Limb (tissue), 2 donors: Measurements from ENCODE around the gene SLC7A6OS.

Source experiments
- DNase-seq, 2 donors: peaks; one replicate each; pipeline ENCODE4 v3.0.0-alpha.2; 2016; ENCODE audit errors: extremely low spot score in 2 of 2

Gene SLC7A6OS

DNA sequence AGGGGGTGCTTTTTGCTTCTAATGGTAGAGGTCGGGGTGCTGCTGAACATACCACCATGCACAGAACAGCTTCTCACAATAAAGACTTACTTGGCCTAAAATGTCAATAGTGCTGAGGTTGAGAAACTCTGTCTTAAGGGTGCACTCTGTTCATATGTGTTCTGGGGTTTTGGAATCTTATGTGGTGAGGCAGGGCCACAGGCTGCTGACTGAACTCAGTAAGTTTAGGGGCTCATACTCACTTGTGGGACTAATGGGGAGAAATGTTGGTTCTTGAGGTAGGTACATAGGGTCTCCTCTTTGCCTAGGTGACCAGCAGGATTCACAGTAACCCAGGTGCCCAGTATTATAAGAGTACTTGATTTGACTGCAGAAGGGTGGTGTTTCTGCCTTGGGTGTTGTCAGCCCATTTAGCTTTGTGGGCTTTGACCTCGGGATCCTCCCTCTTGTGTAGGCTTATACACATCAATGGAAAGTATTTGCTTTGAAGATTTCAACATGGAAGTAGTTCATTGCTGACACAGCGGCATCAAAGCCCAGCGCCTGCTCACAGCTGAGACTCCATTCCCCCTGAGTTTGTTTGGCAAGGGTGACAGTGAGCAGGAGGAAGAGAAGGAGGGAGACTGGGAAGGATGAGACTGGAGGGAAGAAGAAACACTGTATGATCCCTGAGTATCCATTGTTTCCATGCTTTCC, 29.2 kb downstream of the SLC7A6OS start:
- DNase-seq: no peak

DNA sequence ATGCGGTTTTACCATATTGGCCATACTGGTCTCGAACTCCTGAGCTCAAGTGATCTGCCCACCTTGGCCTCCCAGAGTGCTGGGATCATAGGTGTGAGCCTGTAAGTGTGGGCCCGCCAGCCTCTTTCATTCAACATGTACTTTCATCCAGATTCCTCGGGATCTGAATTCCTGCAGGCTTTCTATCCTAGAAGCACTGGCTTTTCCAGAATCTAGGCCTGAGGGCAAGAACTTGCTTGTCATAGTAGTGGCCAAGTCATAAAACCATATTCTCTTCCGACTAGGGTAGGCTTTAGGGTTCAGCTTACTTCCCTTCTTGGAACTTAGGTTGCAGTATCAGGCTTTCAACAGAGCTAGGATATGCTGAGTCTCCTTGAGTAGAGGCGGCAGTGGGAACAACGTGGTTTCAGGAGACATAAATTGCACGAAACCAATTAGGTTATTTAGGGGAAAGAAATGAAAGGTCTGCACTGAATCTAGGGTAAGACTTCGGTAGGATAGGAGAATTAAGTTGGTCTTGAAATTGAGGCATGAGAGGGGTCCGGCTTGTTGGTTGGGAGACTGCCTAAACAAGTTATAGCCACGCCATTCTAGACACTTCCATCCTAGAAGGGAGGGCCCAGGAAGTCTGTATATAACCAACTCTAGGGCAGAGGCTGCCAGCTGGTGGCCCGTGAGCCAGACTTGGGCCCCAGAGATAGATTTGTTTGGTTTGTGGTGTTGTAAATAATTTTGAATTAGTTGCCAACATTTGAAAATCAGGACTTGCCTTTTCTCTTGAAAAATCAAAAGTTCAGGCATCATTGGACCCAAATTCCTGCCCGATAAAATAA, 30.8 kb downstream of the SLC7A6OS start:
- no peak for DNase-seq

DNA sequence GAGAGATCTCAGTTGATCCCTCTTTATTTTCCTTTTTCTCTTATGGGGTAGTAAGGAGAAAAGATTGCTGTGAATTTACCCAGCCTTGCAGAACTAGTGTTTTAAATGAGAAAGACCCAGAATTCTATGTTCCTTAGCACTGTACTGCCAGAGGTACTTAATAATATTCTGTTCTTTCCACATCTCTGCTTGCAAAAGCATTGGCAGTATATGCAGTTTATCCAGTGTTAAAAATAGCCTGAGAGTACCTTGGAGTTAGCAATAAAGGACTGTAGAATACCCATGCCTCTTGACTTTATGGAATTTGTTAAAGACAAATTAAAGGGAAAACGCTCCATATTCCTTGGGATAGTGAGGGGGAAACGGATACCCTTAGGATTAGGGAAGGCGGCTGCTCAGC, 34.5 kb downstream of the SLC7A6OS start:
- DNase-seq: no peak

DNA sequence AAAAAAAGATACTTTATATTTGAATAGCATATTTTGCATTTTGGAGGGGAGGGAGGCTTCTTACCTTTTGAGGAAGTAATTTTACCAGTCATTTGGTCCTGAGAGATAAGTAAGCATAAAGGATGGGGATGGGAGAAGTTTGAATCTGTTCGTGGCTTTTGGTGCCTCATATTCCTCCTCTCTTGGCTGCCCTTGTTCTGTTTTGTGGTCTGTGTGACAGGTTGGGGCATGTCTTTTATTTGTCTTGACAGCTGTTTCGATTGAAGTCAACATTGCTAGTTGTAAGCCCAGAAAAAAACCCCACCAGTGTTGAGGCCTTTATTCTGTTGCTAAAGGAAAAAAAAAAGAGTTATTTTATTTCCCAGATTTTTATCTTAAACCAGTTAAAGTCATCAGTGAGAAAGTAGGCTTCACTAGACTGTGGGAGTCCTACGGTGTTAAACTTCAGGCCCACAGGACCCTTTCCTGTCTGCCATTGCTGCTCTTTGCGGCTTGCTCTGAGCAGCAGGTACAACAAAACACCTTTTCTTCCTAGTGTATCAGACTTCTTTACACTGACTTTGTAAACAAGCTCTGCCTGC, 35.0 kb downstream of the SLC7A6OS start:
- no peak for DNase-seq

DNA sequence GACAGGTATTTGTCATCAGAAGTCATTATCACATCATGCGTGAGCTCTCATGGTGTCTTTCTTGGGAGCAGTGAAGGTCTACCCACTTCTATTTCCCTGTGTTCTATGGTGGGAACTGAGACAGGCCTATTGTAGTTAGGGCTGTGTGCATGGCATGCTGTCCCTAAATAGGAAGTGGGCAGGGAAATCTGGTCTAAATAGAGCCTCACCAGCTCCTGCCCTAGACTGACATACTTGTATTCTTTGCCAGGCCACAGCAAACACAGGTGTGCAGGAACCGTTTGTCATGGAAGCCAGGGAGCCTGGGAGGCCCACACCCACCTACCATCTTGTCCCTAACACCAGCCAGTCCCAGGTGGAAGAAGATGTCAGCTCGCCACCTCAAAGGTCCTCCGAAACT, 36.3 kb downstream of the SLC7A6OS start:
- DNase-seq: no peak

DNA sequence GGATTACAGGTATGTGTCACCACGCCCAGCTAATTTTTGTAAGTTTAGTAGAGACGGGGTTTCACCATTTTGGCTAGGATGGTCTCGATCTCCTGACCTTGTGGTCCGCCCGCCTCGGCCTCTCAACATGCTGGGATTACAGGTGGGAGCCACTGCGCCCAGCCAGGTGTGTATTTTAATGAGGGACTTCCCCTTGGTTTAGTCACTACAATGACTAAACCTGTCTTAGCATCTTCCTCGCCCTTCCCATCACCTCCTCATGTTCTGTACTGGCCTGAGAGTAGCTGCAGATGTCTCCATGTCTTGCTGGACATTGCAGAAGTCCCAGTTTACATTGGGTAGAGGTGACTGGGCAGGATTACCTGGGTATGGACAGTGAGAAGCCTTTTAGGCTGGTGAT, 36.9 kb downstream of the SLC7A6OS start:
- no peak for DNase-seq

DNA sequence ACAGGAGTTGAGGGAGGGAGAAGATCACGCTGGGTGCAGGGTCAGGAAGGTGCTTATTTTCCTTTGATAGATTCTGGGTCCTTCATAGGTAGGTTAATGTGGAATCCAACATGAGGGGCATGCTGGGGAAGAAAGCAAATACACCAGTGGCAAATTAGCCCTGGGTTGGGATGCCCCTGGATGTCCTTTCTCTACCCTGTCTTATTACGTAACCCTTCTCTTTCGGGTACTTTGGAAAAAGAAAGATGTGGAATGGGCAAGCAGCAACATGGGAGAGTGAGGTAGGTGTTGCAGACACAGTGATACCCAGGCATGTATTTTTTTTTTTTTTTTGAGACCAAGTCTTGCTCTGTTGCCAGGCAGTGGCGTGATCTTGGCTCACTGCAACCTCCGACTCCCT, 37.3 kb downstream of the SLC7A6OS start:
- DNase-seq: no peak

DNA sequence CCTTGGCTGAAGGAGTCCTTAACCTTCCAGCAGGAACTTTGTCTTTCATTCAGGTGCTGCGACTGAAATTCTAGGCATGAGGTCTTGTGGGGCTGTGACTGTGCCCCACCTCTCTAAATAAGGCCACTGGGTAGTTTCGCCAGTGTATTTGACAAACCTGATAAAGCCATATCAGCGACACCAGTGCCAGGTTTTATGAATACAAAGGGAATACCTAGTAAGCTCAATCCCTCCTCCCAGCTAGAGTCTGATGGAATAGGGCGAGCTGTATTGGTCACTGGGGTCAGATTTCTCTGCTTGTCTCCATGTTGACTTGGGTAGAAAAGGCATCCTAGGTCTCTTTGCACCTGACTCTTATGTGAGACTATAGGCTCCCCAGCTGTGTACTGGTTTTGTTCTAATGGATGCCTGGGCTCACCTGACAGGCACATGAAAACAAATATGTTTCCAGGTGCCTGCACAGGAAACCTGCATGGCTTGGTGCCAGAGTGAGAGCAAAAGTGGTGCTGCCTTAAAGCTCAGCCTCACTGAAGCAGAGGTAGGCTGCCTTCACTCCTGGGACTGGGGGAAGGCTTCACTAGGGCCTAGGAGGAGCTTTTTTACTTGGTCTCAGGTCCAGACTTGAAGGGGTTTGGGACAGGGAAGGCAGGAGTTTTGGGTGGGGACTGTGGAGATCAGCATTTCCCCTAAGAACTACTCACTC, 38.1 kb downstream of the SLC7A6OS start:
- DNase-seq: no peak

DNA sequence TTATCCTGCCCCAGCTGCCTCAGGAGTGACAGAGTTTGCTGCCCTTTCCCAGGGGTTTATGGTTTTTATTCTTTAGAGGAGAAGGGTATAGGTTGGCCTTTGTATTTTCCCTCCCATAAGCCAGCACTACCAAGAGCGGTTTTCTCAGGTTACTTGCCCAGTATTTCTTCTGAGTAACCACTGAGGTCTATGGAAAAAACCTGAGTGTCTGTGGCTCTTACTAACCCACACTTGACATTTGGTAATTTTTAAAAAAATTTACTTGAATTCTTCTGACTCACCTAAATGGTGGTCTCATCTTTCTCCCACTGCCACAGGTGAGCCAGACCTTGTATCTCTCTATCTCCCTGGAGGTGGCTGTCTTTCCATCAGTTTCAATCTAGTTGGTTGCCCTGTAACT, 40.4 kb downstream of the SLC7A6OS start:
- DNase-seq: no peak

DNA sequence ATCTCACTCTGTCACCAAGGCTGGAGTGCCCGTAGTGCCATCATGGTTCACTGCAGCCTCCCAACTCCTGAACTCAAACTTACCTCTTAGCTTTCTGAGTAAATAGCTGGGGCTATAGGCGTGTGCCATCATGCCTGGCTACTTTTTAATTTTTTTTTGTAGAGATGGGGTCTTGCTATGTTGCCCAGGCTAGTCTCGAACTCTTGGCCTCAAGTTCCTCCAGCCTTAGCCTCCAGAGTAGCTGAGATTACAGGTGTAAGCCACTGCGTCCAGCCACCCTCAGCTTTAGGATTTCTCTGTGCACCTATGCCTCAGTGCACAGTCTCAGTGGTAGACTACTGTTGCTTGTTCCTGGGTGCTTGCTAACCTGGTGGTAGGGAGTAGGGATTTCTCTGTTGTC, 41.0 kb downstream of the SLC7A6OS start:
- no peak for DNase-seq

DNA sequence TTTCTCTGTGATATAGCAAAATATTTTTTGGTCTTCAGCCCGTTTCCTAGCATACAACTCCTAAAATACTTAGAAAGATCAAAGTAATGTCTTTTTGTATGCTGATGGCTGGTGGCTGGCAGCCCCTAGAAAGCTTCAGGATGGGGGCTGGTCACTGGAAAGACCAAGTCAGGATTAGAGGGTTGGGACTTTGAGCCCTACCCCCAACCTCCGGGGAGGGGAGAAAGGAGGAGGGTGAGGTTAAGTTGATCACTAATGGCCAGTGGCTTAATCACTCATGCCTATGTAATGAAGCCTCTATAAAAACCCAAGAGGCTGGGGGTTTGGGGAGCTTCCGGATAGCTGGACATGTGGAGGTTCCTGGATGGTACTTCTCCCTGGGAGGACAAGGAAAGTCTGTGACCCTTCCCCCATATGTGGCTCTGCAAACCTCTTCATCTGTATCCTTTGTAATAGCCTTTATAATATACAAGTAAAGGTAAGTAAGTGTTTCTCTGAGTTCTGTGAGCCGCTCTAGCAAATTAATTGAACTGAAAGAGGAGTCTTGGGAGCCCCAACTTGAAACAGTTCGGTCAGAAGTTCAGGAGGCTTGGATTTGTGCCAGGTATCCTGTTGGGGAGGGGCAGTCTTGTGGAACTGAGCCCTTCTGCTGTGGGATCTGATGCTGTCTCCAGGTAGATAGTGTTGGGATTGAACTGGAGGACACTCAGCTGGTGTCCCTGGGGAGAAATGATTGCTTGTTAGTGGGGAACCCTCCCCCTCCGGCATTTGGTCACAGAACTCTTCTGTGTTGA, 42.9 kb downstream of the SLC7A6OS start:
- DNase-seq: peak in 1 of 2 donors; percentile 42

DNA sequence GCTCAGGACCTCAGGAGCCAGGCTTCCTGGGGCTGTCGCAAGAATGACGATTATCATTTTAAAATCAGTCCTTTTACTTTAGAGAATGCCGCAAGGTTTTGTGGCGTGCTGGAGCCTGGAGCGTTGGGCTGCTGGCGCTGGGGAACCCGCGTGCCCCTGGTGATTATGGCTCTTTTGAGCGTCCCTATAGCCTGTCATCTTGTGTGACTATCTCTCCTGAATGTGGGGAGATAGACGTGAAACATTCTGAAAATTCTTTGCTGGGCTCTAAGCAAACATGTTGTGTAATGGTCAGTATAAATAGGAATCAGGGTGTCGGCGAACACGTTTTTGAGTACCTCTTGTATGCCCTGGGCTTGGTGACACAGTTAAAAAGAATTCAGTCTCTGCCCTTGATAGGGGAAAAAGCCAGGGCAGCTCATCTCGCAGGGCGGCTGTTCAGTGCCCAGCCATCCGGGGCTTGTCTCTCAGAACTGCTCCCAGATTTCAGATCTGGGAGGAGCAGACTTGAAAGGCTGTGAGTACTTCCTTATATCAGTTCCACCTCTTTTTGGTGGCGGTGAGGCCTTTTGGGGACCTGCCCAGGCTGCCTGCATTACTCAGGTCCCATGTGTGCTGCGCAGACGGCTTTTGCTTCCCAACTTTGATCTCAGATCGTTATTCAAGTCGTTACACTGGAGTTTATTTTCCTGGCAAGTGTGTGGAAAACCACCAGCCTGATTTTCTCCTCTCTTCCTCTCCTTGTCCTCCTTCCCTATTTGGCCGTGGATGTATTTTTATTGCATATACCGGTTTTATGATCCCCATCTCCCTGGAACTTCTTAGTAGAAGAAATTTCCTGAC, 45.4 kb downstream of the SLC7A6OS start:
- DNase-seq: peak in 1 of 2 donors; percentile 45

DNA sequence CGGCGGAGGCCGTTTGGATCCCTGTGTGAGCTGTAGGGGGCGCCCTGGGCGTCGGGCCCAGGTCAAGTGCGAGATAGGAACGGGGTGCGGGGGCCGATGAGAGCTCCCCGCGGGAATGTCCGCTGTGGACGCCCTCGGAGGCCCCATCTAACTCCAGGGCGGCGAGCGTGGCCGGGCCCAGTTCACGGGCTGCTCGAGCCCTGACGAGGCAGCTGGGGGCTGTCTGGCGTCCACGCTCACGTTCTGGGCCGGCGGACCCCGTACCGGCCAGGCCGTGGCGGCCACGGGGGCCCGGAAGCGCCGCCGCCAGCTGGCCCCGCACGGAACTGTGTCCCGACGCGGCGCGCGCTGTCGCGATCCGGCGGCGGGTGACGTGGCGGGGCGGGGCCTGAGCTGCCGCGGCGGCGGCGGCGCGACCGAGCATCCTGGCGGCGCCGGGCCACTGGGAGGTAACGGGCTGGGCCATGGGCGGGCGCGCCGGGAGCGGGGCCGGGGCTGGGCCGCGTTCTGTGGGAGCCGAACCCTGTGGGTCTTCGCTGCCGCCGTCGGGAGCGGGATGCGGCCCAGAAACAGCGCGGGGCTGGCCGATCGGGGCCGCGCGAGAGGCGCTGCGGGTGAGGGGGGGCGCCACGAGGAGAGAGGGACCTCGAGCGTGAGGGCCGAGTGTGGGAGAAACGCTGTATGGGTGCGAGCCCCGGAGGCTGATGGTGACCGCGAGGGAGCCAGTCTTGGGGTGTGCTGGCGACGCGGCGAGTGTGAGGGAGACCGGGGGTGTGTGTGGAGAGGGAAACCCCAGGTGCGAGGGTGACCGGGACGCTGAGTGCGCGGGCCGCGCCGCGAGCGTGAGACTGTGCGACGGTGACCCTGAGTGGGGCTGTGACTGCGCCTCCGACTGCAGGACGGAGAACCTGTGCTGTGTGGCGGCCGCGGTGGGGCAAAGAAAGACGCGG, 46.3 kb downstream of the SLC7A6OS start, which contains the start of gene SLC7A6:
Gene SLC7A6 (plus strand): TSS at position 399 of the 950 bp plus-strand sequence. CDS start 10,201 bp downstream, outside the sequence.
- DNase-seq: peak; percentile 46 to 86

DNA sequence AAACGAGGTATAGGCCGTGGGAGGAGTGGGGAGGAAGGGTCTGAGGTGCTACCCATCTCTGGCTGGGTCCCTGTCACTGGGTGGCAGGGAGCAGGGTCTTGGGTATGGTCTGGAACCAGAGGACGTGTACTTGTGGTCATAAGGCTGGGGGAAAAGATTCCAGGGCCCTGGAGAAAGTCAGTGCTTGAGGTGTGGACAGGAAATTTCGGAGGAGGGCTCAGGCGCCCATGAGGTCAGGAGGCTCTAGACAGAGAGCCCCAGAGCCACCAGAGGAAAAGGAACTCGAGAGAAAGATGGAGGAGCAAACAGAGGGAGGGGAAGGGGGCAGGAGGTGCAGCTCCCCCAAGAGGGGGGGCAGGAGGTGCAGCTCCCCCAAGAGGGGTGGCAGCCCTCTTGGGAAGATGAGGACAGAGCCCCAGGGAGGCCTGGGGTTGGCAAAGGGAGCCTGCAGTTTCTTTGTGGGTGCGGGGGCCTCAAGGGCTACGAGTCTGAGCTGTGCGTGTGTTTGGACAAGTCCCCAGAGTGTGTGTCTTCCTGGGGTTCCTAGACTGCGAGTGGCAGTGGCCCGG, 47.1 kb downstream of the SLC7A6OS start:
- no peak for DNase-seq

DNA sequence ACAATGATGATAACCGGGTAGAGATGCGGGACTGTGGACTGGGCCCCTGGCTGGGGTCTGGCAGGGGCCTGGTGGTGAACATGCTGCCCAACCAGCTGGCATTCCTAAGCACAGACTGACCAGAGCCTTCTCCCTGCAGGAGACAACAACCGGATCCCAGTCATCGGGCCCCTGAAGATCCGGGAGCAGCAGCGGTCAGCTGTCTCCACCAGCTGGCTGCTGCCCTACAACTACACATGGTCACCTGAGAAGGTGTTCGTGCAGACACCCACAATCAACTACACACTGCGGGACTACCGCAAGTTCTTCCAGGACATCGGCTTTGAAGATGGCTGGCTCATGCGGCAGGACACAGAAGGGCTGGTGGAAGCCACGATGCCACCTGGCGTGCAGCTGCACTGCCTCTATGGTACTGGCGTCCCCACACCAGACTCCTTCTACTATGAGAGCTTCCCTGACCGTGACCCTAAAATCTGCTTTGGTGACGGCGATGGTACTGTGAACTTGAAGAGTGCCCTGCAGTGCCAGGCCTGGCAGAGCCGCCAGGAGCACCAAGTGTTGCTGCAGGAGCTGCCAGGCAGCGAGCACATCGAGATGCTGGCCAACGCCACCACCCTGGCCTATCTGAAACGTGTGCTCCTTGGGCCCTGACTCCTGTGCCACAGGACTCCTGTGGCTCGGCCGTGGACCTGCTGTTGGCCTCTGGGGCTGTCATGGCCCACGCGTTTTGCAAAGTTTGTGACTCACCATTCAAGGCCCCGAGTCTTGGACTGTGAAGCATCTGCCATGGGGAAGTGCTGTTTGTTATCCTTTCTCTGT, 51.5 kb downstream of the SLC7A6OS start:
- no peak for DNase-seq

DNA sequence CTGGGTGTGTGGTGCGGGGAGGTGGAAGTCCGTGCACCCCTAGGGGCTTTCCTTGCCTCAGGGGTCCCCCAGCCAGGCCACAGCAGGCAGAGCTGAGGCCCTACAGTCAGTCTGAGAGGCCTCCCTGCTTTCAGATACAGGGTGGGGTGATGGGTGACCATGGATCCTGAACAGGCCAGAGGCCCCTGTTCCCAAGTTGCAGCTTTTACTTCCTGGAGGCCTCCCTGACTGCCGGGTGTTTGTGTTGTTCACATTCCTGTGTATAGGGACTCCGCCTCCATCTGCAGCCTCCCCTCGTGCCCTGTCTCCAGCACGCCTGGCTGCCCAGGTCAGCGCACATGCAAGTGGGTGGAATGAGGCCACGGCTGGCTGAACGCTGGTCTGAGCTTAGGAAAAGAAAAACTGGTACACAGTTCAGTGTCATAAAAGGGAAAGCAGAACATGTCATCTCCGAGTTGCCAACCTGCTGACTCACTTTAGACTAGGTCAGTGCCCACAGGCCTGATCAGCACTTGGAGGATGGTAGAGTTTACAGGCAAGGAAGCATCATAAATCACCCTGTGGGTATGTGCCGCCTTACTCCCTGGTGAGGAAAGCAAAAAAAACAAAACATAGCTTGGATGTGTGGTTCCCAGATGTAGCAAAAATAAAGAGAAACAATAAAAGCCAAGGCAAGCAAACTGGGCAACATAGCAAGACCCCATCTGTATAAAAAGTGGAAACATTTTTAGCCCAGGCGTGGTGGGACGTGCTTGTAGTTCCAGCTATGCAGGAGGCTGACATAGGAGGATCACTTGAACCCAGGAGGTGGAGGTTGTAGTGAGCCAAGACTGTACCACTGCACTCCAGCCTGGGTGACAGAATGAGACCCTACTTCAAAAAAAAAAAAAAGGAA, 52.6 kb downstream of the SLC7A6OS start:
- DNase-seq: no peak
